Parathyroid adenoma (tissue), 2 donors: ENCODE measurements around the gene PLEKHH1.

Experiments used
- H2AFZ ChIP-seq: fragments of 300-600 bp; sonication (generic); one replicate; pipeline ENCODE4 v1.7.0; 2017; ENCODE audit warnings: antibody characterized with exemption, mild to moderate bottlenecking
- H3K27ac ChIP-seq: fragments of 300-600 bp; sonication (generic); one replicate; pipeline ENCODE4 v1.7.0; 2017
- H3K27me3 ChIP-seq: fragments of 300-600 bp; sonication (generic); one replicate; pipeline ENCODE4 v1.7.0; 2017; ENCODE audit warnings: low read length; ENCODE audit not compliant: control insufficient read depth, insufficient read depth
- H3K36me3 ChIP-seq: fragments of 300-600 bp; sonication (generic); one replicate; pipeline ENCODE4 v1.7.0; 2017; ENCODE audit warnings: low read length; ENCODE audit not compliant: control insufficient read depth, insufficient read depth
- H3K4me1 ChIP-seq: fragments of 300-600 bp; sonication (generic); one replicate; pipeline ENCODE4 v1.7.0; 2017; ENCODE audit warnings: control low read depth
- H3K4me2 ChIP-seq: fragments of 300-600 bp; sonication (generic); one replicate; pipeline ENCODE4 v1.7.0; 2017; ENCODE audit warnings: low read length
- H3K4me3 ChIP-seq: fragments of 300-600 bp; sonication (generic); one replicate; pipeline ENCODE4 v1.7.0; 2017; ENCODE audit warnings: low read depth, low read length
- H3K79me2 ChIP-seq: fragments of 300-600 bp; sonication (generic); one replicate; pipeline ENCODE4 v1.7.0; 2017; ENCODE audit warnings: control low read depth
- H3K9ac ChIP-seq: fragments of 300-600 bp; sonication (generic); one replicate; pipeline ENCODE4 v1.7.0; 2017; ENCODE audit warnings: mild to moderate bottlenecking
- H3K9me3 ChIP-seq: fragments of 300-600 bp; sonication (generic); one replicate; pipeline ENCODE4 v1.7.0; 2017; ENCODE audit warnings: low read length; ENCODE audit not compliant: control insufficient read depth
- TF ChIP-seq, protein P1 (sequence below): fragments of 300-600 bp; sonication (generic); IDR thresholded peaks from one replicate; pipeline ENCODE4 v1.7.0; 2017; ENCODE audit warnings: antibody characterized with exemption, mild to moderate bottlenecking
- donor health status: primary hyperparathyroidism.

The PLEKHH1 gene

DNA sequence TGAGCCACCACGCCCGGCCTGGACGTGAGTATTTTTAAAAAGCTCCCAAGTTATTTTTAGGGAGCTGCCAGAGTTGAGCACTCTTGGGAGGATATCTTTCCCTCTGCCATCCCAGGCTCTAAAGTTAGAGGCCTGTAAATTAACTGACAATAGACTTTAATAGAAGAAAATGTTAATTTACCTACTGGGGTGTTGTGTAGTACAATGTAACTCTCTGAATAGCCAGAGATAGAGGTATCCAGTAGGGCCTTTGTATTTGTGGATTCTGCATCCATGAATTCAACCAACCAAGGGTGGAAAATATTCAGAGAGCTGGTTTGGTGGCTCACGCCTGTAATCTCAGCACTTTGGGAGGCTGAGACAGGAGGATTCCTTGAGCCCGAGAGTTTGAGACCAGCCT, 74.6 kb downstream of the PLEKHH1 start:
- no peaks in the 10 kb centered on the region for H3K9me3 ChIP-seq
- TF ChIP-seq, protein P1, sequence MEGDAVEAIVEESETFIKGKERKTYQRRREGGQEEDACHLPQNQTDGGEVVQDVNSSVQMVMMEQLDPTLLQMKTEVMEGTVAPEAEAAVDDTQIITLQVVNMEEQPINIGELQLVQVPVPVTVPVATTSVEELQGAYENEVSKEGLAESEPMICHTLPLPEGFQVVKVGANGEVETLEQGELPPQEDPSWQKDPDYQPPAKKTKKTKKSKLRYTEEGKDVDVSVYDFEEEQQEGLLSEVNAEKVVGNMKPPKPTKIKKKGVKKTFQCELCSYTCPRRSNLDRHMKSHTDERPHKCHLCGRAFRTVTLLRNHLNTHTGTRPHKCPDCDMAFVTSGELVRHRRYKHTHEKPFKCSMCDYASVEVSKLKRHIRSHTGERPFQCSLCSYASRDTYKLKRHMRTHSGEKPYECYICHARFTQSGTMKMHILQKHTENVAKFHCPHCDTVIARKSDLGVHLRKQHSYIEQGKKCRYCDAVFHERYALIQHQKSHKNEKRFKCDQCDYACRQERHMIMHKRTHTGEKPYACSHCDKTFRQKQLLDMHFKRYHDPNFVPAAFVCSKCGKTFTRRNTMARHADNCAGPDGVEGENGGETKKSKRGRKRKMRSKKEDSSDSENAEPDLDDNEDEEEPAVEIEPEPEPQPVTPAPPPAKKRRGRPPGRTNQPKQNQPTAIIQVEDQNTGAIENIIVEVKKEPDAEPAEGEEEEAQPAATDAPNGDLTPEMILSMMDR: no peak
- no peaks in the 10 kb centered on the region for H3K36me3 ChIP-seq
- no peaks in the 10 kb centered on the region for H3K27me3 ChIP-seq
- H3K9ac ChIP-seq: no peak overlapping the region
- no peak overlapping the region for H3K4me2 ChIP-seq
- H3K27ac ChIP-seq: no peak overlapping the region
- no peaks in the 10 kb centered on the region for H3K79me2 ChIP-seq
- H3K4me3 ChIP-seq: no peak overlapping the region
- H3K4me1 ChIP-seq: no peaks in the 10 kb centered on the region
- H2AFZ ChIP-seq: no peak overlapping the region

DNA sequence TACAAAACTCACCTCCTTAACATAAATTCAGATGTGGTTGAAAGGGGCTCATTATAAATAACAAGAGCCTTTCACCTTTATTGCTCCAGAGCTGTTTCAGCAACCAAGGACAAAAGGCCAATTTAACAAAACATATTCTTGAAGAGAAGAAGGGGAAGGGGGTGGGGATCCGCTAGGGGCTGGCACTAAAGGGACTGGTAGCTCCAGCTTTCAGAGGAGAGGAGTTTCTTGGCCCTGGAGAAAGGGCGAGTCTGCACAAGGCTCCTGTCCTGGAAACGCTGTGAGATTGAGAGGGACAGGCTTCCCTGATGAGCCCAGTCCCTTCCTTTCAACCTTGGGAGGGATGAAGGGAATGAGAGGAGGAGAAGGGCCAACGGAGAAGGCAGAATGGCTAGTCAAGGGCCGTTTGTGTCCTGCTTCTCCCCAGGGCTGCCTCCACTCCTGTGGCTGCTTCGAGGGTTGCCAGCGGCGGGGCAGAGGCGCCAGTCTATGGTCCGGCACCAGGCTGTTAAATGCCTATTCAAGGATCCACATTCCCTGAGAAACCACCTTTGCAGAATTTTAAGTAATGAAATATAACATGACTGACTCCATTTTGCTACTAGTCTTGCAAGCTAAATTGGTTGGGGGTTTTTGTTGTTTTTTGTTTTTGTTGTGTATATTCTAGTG, 76.7 kb downstream of the PLEKHH1 start:
- Histone ChIP-seq H3K9me3 (no peaks in the 10 kb centered on the region), H3K4me1 (no peaks in the 10 kb centered on the region), H3K36me3 (no peaks in the 10 kb centered on the region), H2AFZ (no peak overlapping the region), H3K79me2 (no peaks in the 10 kb centered on the region), H3K4me3 (no peak overlapping the region), H3K9ac (no peak overlapping the region), H3K27me3 (no peaks in the 10 kb centered on the region), H3K4me2 (no peak overlapping the region), H3K27ac (no peak overlapping the region)
- TF ChIP-seq, protein P1: no peak

DNA sequence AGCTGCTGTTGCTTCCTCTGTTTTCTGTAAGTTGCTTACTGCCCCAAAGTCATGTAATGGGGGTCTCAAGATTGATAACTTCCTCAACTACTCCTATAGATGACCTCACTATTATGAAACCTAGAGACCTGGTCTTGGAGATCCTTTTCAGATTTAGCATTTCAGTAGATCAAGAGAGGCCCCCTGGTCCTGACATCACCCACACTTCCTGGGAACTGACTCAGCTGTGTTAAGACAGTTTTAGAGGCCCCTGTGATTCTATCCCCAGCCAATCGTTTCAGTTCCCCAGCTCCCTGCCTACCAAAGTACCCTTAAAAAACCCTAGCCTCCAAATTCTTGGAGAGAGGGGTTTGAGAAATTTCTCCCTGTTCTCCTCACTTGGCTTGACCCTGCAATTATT, 77.4 kb downstream of the PLEKHH1 start:
- TF ChIP-seq, protein P1: no peak
- Histone ChIP-seq H3K9me3 (no peaks in the 10 kb centered on the region), H3K36me3 (no peaks in the 10 kb centered on the region), H3K79me2 (no peaks in the 10 kb centered on the region), H3K4me3 (no peak overlapping the region), H2AFZ (no peak overlapping the region), H3K4me2 (no peak overlapping the region), H3K4me1 (no peaks in the 10 kb centered on the region), H3K27ac (no peak overlapping the region), H3K9ac (no peak overlapping the region), H3K27me3 (no peaks in the 10 kb centered on the region)

DNA sequence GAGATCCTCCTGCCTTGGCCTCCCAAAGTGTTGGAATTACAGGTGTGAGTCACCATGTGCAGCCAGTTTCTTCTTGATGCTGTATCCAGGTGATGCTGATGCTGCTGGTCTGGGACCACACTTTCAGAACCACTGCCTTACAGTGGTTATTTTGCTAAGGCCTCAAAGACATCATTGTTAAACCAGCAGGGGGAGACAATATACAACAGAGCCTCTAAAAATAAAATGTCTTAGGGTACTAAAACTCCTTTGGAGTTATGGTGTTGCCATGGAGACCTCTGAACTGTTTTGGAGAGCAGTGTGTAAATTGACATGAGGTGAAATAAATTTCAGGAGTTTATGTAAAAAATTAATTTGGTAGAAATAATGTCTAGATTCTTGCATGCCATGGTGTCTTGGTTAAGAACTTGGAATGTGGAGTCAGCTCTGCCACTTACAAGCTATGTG, 85.5 kb downstream of the PLEKHH1 start:
- Histone ChIP-seq H3K9me3 (no peaks in the 10 kb centered on the region), H3K4me1 (peaks cover 16% of the 10 kb centered on the region), H3K79me2 (no peaks in the 10 kb centered on the region), H3K27ac (peak overlapping the region; percentile 93), H2AFZ (no peak overlapping the region), H3K4me2 (peak overlapping the region; percentile 75), H3K9ac (no peak overlapping the region), H3K4me3 (peak overlapping the region; percentile 80), H3K27me3 (no peaks in the 10 kb centered on the region), H3K36me3 (no peaks in the 10 kb centered on the region)
- TF ChIP-seq, protein P1: peak; percentile 80
